ENCODE measurements around the gene LILRB2. TPM values are rescaled to one million over a fixed set of nuclear protein-coding genes. Genes with fewer than 3 reads are reported as not detected.

LILRB2 gene
- total and polyA plus RNA-seq, 2 donors (not counting 1 experiment from before 2014, with no cell fraction given) = 8.3 to 12.4 TPM

GRCh38 chr19:54252845-54253244, 28.1 kb downstream of the LILRB2 start:
- no peaks in the 10 kb centered on the region for H3K9me3 Mint-ChIP-seq (ENCODE audit: insufficient read depth)
- Histone ChIP-seq H3K4me2 (replicated peaks; ENCODE audit: low read depth, low read length, poor library complexity, severe bottlenecking) (no peak overlapping the region), H3K9ac (ENCODE audit: low read length) (no peak overlapping the region), H3K27me3 (replicated peaks in 1 of 4; ENCODE audit: control extremely low read depth in 1 of 4, control insufficient read depth in 3 of 4, insufficient read depth in 4 of 4, low read length in 3 of 4) (peaks cover 0 to 39% (median 2%) of the 10 kb centered on the region in 4 experiments), H3K4me3 (ENCODE audit: control extremely low read depth in 1 of 5, extremely low read depth in 1 of 5, insufficient read depth in 1 of 5, low read depth in 2 of 5, low read length in 4 of 5) (no peak overlapping the region), H3K36me3 (replicated peaks in 1 of 2; ENCODE audit: control extremely low read depth in 1 of 2, control insufficient read depth in 1 of 2, extremely low read depth in 1 of 2, insufficient read depth in 2 of 2, low read length in 1 of 2) (no peaks in the 10 kb centered on the region), H2AFZ (ENCODE audit: insufficient read depth, low read depth, low read length, poor library complexity, severe bottlenecking) (no peak overlapping the region), H4K20me1 (ENCODE audit: control insufficient read depth, insufficient read depth, low read length, poor library complexity, severe bottlenecking) (no peaks in the 10 kb centered on the region), H3K79me2 (ENCODE audit: control insufficient read depth, insufficient read depth, low read length) (no peaks in the 10 kb centered on the region), H3K27ac (ENCODE audit: low read length in 2 of 2) (no peak overlapping the region), H3K9me3 (ENCODE audit: control extremely low read depth in 1 of 3, control insufficient read depth in 2 of 3, insufficient read depth in 1 of 3, low read length in 2 of 3) (no peaks in the 10 kb centered on the region), H3K4me1 (ENCODE audit: control insufficient read depth in 2 of 2, insufficient read depth in 2 of 2, low read length in 2 of 2) (peaks cover 3% of the 10 kb centered on the region in 2 donors)
- POLR2A ChIA-PET = no interaction called here
- H3K4me1 Mint-ChIP-seq = peaks cover 5% of the 10 kb centered on the region
- ATAC-seq (ENCODE audit: low read depth) = no peak
- H3K27ac Mint-ChIP-seq = no peak overlapping the region
- CTCF ChIA-PET = no interaction called here
- peaks cover 30% of the 10 kb centered on the region for H3K27me3 Mint-ChIP-seq
- TF ChIP-seq CTCF (IDR thresholded peaks at IDR 0.05) (no peak), EZH2 (IDR thresholded peaks at IDR 0.05; ENCODE audit: borderline replicate concordance, insufficient read depth, low read depth, low read length, poor library complexity, severe bottlenecking) (no peak)
- H3K4me3 Mint-ChIP-seq = no peak overlapping the region
- intact Hi-C loops (cut with micrococcal nuclease) = no loop called here
- 82% methylated on average over 8 of the region's 11 CpGs for WGBS (ENCODE audit: insufficient coverage)
- no peak for DNase-seq

- ChIA-PET CTCF (no interaction called here), POLR2A (no interaction called here)
- DNase-seq (no peak), ATAC-seq (ENCODE audit: low read depth) (no peak)
- H3K4me3 ChIP-seq (ENCODE audit: control extremely low read depth in 1 of 5, extremely low read depth in 1 of 5, insufficient read depth in 1 of 5, low read depth in 2 of 5, low read length in 4 of 5) = no peak overlapping the region
- no peaks in the 10 kb centered on the region for H3K36me3 ChIP-seq (replicated peaks in 1 of 2; ENCODE audit: control extremely low read depth in 1 of 2, control insufficient read depth in 1 of 2, extremely low read depth in 1 of 2, insufficient read depth in 2 of 2, low read length in 1 of 2)
- H2AFZ ChIP-seq (ENCODE audit: insufficient read depth, low read depth, low read length, poor library complexity, severe bottlenecking) = no peak overlapping the region
- peaks cover 28% of the 10 kb centered on the region for H3K27me3 Mint-ChIP-seq
- no peak overlapping the region for H3K27ac ChIP-seq (ENCODE audit: low read length in 2 of 2)
- H3K4me1 ChIP-seq (ENCODE audit: control insufficient read depth in 2 of 2, insufficient read depth in 2 of 2, low read length in 2 of 2) = peaks cover 9% of the 10 kb centered on the region in 2 donors
- H3K9ac ChIP-seq (ENCODE audit: low read length) = no peak overlapping the region
- intact Hi-C loops (cut with micrococcal nuclease) = no loop called here
- peaks cover 9% of the 10 kb centered on the region for H3K4me1 Mint-ChIP-seq
- 86% methylated on average over 6 of the region's 9 CpGs for WGBS (ENCODE audit: insufficient coverage)
- H3K79me2 ChIP-seq (ENCODE audit: control insufficient read depth, insufficient read depth, low read length) = no peaks in the 10 kb centered on the region
- H3K4me3 Mint-ChIP-seq = no peak overlapping the region
- TF ChIP-seq CTCF (IDR thresholded peaks at IDR 0.05) (no peak), EZH2 (IDR thresholded peaks at IDR 0.05; ENCODE audit: borderline replicate concordance, insufficient read depth, low read depth, low read length, poor library complexity, severe bottlenecking) (no peak)
- peaks cover 0 to 38% (median 3%) of the 10 kb centered on the region in 4 experiments for H3K27me3 ChIP-seq (replicated peaks in 1 of 4; ENCODE audit: control extremely low read depth in 1 of 4, control insufficient read depth in 3 of 4, insufficient read depth in 4 of 4, low read length in 3 of 4)
- H3K4me2 ChIP-seq (replicated peaks; ENCODE audit: low read depth, low read length, poor library complexity, severe bottlenecking) = no peak overlapping the region
- no peak overlapping the region for H3K27ac Mint-ChIP-seq
- no peaks in the 10 kb centered on the region for H3K9me3 Mint-ChIP-seq (ENCODE audit: insufficient read depth)
- H4K20me1 ChIP-seq (ENCODE audit: control insufficient read depth, insufficient read depth, low read length, poor library complexity, severe bottlenecking) = no peaks in the 10 kb centered on the region
- H3K9me3 ChIP-seq (ENCODE audit: control extremely low read depth in 1 of 3, control insufficient read depth in 2 of 3, insufficient read depth in 1 of 3, low read length in 2 of 3) = no peaks in the 10 kb centered on the region
Observed at GRCh38 chr19:54252243-54252642, 28.7 kb downstream of the LILRB2 start.
